ENCODE measurements around the gene PLPPR2.
"Not testable (repeated sequence)": the region's sequence is repeated elsewhere in the genome, so short reads cannot be mapped to it uniquely, and the experiment has no call there.

PLPPR2 gene

DNA sequence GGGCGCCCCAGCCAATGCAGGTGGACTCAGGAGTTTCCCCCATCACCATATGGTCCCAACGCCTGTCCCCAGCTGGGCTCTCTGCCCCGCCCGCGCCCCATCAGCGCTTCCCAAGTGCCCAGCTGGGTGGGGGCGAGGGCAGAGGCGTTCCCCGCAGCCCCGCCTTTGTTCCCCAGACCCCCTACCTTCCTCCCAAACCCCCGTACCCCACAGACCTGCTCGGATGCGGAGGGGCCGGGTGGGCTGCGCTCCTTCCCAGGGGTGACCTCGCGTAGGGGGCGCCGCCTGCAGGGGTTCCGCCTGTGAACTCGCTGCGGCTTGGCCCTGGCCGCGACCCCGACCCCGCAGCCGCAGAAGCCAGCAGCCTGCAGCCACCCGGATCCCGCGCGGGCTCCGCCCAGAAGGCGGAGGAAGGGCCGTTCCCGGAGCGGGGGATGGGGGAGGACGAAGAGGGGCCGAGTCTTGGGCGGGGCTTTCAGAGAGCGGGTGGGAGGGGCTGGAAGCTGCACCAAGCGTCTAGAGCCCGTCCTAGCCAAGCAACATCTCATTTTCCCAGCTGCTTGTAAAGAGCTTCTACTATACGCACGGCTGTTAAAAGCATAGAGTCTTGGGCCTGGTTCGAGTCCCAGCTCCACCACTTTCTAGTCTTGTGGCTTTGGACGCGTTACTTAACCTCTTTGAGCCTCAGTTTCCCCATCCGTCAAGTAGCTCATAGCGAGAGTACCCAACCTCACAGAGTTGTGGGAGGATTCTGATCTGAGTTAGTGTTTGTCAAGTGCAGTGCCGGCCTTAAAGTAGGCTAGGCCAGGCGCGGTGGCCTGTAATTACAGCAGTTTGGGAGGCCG is 15.8 kb upstream of the PLPPR2 start, which contains the start of gene RAB3D:
Gene RAB3D, minus strand, starts transcription at position 404 of the 845 bp plus-strand sequence. CDS start 2,258 bp downstream, outside the sequence.
- Histone ChIP-seq H3K9me3 (no peaks in the 10 kb centered on the region), H3K4me3 (ENCODE audit: low read depth, low read length) (peak within 1 kb of the TSS; percentile 70), H3K27me3 (no peaks in the 10 kb centered on the region), H3K36me3 (peaks cover 8% of the 10 kb centered on the region), H3K4me1 (no peaks in the 10 kb centered on the region; the same call in 1 of the 2 replicates)
- no peak for TF ChIP-seq CTCF (IDR thresholded peaks at IDR 0.05; ENCODE audit: low read depth, low read length)
- DNase-seq = peak; percentile 97

DNA sequence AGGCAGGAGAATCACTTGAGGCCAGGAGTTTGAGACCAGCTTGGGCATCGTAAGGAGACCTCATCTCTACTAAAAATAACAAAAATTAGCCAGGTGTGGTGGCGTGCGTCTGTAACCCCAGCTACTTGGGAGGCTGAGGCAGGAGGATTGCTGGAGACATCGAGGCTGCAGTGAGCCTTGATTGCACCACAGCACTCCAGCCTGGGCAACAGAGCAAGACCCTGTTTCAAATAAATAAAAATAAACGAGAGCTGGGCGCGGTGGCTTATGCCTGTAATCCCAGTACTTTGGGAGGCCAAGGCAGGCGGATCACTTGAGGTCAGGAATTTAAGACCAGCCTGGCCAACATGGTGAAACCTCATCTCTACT is 15.1 kb upstream of the PLPPR2 start:
- not testable (repeated sequence) for H3K36me3 ChIP-seq; H3K27me3 ChIP-seq; DNase-seq; H3K4me3 ChIP-seq (ENCODE audit: low read depth, low read length); H3K4me1 ChIP-seq; H3K9me3 ChIP-seq

- Histone ChIP-seq H3K4me3 (ENCODE audit: low read depth, low read length) (no peak overlapping the region), H3K36me3 (peaks cover 4% of the 10 kb centered on the region; the same call in 1 of the 2 replicates), H3K9me3 (no peaks in the 10 kb centered on the region), H3K27me3 (no peaks in the 10 kb centered on the region), H3K4me1 (no peaks in the 10 kb centered on the region; the same call in 1 of the 2 replicates)
- no peak for DNase-seq
- TF ChIP-seq CTCF (IDR thresholded peaks at IDR 0.05; ENCODE audit: low read depth, low read length) = no peak
Measured at GRCh38 chr19:11342429-11342828, 12.8 kb upstream of the PLPPR2 start.

DNA sequence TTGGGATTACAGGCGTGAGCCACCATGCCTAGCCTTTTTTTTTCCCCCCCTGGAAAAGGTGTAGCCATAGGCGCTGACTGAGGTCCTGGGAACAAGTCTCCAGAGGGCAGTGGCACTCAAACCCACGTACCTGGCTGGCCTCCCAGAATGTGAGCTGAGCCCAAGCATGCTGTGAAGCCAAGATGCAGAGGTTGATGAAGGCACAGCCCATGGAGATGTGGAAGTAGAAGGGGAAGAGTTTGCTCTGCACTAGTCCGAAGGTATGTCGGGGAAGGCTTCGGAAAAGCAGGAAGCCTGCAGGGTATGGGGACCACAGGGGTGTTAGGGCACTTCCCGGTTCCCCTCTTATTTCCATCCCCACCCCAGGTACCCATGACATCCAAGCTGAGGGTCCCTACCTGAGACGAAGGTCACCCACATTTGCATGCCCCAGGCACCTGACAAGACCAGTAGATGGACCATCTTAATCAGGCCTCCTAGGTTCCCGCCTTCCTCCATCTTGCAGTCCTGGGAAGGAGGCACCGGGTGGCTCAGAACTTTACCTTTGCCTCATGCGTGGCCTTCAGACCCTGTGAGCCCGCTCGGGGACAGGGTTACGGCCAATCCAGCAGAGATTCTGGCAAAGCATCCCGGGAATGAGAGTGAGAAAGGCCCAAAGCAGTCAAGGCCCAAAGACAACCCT is 10.0 kb upstream of the PLPPR2 start:
- Histone ChIP-seq H3K4me1 (no peaks in the 10 kb centered on the region; the same call in 1 of the 2 replicates), H3K4me3 (ENCODE audit: low read depth, low read length) (peak overlapping the region; percentile 88), H3K27me3 (no peaks in the 10 kb centered on the region), H3K9me3 (no peaks in the 10 kb centered on the region), H3K36me3 (peaks cover 4% of the 10 kb centered on the region; the same call in 1 of the 2 replicates)
- no peak for DNase-seq
- TF ChIP-seq CTCF (IDR thresholded peaks at IDR 0.05; ENCODE audit: low read depth, low read length) = no peak

DNA sequence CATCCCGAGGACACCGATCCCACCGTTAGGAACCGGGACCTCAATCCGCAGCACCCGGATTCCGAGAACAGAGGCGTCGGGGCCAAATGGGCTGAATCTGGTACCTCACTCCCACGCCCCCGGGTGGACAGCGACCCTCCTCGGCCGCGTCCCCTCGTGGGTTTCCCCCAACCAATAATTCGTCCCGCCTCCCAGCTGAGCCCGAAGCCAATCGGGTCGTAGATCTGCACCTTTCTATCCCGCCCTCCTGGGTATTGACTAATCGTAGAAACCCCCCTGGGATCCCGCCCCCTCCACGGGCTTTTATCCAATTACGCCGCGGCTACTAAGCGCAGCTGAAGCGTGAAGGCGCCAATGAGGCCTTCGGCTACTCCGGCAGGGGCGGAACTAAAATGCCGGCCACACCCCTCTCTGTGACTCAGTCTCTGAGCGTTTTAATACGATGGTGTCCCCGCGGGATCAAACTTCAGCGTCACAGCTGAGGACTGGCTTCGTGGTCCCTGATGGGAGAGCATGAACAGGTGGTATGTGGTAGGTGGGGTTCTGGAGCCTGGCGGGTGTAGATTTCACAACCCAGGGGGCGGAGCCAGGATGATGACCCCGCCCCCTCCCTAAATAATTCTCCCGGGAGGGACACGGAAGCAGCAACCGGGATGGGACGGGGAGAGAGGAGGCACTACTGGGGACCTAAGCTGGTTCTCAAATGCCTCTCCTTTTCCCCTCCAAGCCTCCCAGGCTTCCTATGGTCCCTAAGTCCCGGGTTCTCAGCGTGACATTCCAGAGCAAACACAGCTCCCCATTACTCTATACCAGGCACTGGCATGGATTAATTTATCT is 8.9 kb upstream of the PLPPR2 start, which contains the start of the genes CCDC159 and TMEM205:
Gene CCDC159, plus strand, starts transcription at position 416 of the 837 bp plus-strand sequence. Its CDS starts 88 bp downstream, at position 504.
Gene TMEM205, minus strand, starts transcription at position 165 of the 837 bp plus-strand sequence. CDS start 649 bp downstream, outside the sequence.
- Histone ChIP-seq H3K36me3 (peaks cover 4% of the 10 kb centered on the region; the same call in 1 of the 2 replicates), H3K9me3 (no peaks in the 10 kb centered on the region), H3K27me3 (no peaks in the 10 kb centered on the region), H3K4me3 (ENCODE audit: low read depth, low read length) (peak within 1 kb of the TSS; percentile 88), H3K4me1 (no peaks in the 10 kb centered on the region; the same call in 1 of the 2 replicates)
- peak; percentile 99 for DNase-seq
- peak; percentile 24 for TF ChIP-seq CTCF (IDR thresholded peaks at IDR 0.05; ENCODE audit: low read depth, low read length)

- TF ChIP-seq CTCF (IDR thresholded peaks at IDR 0.05; ENCODE audit: low read depth, low read length) = no peak
- Histone ChIP-seq H3K4me1 (no peaks in the 10 kb centered on the region; the same call in 1 of the 2 replicates), H3K9me3 (no peaks in the 10 kb centered on the region), H3K4me3 (ENCODE audit: low read depth, low read length) (no peak overlapping the region), H3K36me3 (no peaks in the 10 kb centered on the region), H3K27me3 (no peaks in the 10 kb centered on the region)
- DNase-seq = no peak
Measured at GRCh38 chr19:11347546-11348039, 7.6 kb upstream of the PLPPR2 start.

All from BE2C (cell line).